NCI-H187 (cell line): ENCODE data around the gene PIGO.

Experiments used
- DNase-seq, 2 experiments: peaks; one replicate each; lab custom pipeline; 2025; lab: John Stamatoyannopoulos, UW

Gene PIGO

DNA sequence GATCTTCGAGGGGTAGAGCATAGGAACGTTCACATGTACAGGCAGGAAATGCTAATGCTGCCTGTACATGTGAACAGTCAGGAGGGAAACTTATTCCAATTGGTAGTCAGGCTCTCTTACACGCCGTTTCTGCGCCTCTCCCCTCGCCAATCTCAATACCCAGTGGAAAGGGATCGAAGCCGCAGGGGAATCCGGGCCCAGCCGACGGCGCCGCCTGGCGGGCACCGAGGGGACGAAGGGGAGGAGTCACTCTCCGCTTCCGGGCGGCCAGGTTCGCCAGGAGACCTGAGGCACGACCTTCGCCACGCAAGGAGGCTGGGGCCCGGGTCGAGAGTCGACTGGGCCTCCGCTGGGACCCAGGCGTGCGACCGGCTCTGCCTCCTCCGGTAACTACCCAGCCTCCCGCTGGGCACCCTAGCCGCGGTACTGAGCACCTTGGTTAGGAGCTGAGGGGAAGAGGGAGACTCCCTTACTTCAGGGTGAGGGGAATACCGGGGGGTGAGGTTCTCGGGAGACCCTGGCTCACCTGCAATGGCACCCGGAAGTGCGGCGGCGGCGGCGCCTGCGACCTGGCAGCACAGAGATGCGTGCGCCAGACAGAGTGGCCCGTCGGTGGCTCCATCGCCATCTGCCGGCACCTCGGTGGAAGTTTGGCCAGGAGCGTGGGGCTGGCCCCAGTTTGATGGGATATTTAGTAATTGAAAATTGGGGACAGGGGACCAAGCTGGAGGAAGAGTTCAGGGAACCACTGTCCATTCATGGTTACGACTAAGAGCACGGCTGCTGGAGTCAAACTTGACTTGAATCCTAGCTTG, at the start of gene PIGO:
Gene PIGO (minus strand): TSS at position 557 of the 815 bp plus-strand sequence. CDS start 1,026 bp downstream, outside the sequence.
- peak; percentile 61 to 66 for DNase-seq

GRCh38 chr9:35142037-35142436, 45.6 kb upstream of the PIGO start:
- DNase-seq, result no peak

DNA sequence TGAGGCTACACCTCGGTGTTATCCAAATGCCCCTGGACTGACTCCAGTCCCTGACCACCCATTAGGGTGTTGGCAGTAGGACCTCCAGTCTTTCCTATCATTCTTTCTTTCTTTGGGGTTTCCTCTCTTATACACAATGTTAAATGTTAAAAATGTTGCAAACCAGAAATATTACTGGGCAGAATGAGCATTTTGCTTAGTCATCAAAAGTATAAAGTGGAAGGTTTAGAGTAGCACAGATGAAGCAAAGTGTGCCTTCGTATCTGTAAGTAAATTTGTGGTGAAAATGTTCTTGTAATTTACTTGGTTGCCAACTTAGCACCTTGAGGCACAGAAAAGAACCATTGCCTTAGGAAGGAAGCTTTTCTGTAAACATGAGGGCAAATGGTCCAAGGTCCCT, 43.7 kb upstream of the PIGO start:
- DNase-seq, result no peak

DNA sequence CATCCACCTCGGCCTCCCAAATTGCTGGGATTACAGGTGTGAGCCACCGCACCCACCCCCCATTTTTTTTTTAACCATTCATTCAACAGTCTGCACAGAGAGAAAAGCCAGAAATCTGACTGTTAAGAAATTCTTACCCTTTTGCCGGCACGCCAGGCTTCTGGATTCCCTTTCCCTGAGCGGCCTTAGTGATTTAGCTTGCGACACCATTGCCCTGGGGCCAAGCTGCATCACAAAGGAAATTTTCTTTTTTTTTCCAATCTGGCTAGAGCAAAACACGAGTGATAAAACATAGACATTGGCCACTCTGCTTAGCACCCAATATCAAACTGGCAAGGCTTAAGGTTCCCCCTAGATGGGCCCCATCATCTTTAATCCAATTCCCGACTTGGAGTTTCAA, 40.5 kb upstream of the PIGO start:
- no peak for DNase-seq

GRCh38 chr9:35135988-35136387, 39.6 kb upstream of the PIGO start:
- no peak for DNase-seq

GRCh38 chr9:35134920-35135319, 38.5 kb upstream of the PIGO start:
- DNase-seq, result no peak

- peak in 1 of 2 experiments; percentile 72 for DNase-seq
Measured at GRCh38 chr9:35116898-35117551, 20.6 kb upstream of the PIGO start.

DNA sequence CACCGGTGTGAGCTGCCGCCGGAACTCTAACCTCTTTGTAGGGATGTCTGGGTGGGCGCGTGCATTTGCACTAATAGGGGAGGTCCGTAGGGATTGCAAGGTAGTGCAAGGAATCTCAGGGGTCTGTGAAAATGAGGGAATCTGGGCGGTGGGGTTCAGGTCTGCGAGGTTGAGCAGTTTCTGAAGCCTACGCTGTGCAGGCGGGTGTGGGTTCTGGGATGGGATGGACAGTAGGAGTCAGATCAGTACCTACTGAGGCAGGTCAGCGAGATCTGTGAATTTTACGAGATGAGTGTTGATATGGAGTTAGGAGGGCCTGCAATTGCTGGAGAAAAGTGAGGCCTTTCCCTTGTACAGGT, 20.1 kb upstream of the PIGO start:
- peak in 1 of 2 experiments; percentile 21 for DNase-seq

GRCh38 chr9:35115680-35116538, 19.5 kb upstream of the PIGO start, which contains the start of gene ATOSB:
Gene ATOSB, minus strand, starts transcription at chr9:35115862. Its CDS starts 7,588 bp downstream, at chr9:35108274.
- peak; percentile 89 to 91 for DNase-seq

DNA sequence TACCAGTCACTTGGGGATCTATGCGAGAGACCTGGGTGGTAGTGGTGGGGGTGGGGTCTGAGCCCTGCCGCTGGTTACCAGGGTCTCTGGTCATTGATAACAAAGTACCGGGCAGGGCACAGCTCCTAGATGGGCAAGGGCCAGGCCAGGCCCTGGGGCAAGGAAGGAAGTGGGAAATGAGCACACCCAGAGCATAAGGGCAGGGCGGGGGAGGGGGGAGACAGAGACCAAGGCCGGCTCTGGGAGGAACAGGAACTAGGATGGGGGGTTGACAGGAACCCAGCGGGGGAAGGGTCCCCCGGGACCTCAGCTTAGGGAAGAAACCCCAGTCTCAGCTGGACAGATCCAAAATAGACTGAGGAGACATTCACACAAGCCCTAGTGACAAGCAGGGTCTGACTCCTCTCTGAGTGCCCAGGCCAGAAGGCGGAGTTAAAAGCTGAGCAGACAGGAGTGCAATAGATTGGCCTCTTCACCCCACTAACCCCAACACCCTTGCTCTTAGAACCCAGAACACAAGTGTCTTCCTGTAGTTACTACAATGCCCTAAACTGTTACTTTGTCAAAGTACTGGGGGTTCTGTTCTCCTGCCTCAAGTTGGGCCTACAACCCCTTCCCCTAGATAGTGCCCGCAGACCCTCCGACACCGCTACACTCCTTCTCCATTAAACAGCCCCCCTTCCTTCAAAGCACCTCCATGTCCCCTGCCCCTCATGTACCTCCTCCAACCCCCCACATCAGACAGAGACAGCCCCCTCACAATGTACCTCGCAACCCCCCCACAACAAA, 18.6 kb upstream of the PIGO start:
- DNase-seq, result peak in 1 of 2 experiments; percentile 2

GRCh38 chr9:35114113-35114839, 17.9 kb upstream of the PIGO start:
- DNase-seq, result peak; percentile 43 to 71

DNA sequence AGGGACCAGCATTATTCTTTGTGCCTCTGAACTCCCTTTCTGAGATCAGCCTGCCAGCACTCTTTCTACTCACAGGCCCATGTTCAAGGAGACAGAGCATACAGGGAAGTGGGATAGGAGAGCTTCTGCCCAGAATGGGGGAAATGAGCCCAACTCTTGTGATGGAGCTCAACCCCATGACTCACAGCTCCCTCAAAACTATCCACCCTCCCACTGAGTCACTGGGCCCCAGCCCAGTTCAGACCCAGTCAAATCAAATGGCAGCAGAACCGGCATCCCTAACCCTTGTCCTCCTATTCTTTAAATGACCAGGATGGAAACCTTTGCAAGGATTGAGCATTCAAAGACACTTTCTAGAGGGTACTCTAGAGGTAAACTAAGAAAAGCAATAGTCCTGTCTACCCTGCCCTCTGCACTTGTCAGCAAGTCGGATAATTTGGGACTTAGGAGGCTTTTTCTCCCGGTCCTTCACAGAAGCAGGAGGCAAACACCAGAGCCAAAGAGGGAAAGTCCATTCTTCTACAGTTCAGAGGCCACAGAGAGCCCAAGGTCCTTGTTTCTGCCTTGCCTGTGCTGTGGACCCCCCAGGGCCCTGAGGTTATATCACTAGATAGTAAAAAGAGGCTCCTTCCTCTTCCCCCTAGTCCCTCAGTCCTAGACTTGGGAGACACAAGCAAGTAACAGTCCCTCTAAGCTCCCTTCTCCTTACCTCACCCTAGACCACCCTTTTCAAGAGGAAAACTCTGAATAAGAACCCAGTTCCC, 16.0 kb upstream of the PIGO start:
- DNase-seq, result no peak

DNA sequence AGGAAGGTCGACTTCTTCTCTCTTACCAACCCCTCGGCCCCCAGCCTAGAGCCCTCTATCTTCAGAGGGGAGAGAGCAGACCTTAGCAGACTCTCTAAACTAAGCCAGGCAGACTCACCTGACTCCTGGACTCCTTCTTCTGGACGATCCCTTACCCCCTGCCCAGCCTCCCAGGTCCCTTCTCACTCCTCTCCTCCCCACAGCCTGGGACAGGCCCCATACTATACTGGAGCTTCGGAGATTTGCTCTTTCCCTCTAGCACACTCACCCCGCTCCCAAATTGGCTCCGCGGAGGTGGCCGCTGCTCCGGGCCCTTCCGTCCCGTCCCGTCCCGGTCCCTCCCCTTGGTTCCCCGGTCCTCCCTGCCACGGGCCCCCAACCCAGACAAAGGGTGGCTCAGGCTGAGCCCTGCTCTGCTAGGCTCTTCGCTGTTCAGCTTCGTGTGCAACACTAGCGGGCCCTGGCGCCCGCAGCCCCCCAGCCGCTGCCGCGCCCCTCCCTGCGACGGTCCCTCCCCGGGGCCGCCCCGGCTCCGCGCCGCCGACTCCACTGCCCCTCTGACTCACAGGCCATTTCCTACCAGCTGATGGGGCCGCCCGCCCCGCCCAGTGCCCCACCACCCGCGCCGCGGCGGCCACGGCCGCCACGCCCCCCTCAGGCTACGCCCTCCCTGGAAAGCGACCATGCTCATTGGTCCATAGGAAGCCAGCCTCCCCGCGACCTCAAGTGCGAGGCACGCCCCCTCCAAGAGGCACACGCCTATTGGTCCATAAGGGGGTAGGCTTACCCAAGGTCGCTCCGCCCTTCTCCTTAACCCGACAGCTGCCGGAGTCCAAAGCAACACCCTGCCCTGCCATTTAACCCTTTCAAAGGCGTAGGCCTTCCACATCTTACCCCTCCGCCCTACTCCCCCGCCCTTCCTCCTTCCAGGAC, 14.9 kb upstream of the PIGO start:
- peak; percentile 64 to 85 for DNase-seq

GRCh38 chr9:35110327-35110761, 14.0 kb upstream of the PIGO start:
- DNase-seq, result no peak

DNA sequence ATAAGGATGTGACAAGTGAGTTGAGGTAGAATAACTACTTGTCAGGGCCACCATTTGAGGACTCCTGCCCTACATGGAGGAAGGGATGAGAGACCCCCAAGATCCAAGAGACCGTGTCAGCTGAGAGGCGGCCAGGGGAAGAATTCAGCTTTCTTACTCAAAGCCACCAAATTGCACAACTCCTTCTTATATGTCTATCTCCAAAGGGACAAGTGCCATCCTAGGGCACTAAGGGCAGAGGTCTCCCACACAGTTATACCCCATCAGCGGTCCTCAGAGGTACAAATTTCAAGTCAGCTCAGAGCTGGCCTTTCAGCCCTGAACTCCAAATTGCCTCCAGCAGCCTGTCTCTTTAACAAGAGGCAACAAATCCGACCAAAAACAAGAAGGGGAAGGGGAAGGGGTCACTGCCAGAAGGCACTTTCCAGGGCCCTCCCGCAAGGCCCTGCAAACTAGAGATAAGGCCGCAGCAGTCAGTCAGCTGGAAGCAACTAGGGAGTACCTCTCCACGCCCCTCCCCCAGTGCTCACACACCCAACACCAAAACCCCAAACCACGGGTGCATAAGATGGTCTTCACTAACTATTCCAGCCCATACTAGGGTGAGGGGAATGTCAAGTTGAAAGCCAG, 12.7 kb upstream of the PIGO start:
- DNase-seq, result no peak

GRCh38 chr9:35108461-35108860, 12.1 kb upstream of the PIGO start:
- DNase-seq, result no peak

DNA sequence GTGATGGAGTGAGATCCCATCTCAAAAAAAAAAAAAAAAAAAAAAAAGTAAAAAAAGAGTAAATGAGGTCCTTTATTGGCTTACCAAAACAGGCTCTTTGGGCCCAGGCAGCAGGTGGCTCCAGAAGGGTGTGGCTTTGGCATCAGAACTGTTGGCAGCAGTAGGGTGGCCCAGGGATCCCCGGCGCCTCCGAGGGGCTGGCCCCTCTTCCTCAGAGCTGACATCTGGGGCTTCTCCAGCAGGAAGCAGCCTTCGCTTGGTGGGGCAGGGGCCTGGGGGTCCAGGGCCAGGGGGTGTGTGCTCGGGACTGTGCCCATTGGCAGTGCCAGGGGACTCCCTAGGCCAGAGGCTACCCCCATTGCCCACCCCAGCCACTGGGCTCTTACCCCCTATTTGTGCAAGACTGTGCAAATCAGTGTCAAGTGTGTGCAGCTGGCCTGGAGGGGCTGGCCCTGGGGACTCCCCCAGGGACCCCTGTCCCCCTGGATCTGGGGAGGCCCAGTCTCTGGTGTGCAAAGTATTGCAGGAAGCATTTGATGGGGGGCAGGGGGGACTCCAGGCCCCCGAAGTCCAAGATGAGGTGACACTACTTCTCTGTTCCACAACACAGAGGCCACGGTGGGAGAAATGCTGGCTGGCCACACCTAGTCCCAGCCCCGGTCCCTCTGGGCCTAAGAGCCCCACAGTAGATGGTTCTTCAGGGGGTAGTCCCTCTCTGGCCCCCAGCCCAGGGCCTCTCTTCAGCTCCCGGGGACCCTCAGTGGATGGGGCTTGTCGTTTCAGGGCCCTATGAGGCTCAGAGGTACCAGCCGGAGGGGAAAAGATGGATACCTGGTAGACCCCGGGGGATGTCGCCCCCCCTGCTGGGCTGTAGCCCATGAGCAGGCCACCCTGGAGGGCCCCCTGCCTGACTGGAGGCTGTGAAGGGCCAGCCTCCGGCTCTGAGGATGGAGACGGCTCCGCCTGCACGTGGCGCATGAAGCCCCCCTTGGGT, 11.2 kb upstream of the PIGO start:
- no peak for DNase-seq
